Fibroblast of peridontal ligament (primary cell): Measurements from ENCODE around the gene MYO5C.

Experiments used
- DNase-seq: peaks from one replicate; pipeline ENCODE4 v3.0.0-alpha.2; 2010; ENCODE audit errors: extremely low read depth

The MYO5C gene, protein sequence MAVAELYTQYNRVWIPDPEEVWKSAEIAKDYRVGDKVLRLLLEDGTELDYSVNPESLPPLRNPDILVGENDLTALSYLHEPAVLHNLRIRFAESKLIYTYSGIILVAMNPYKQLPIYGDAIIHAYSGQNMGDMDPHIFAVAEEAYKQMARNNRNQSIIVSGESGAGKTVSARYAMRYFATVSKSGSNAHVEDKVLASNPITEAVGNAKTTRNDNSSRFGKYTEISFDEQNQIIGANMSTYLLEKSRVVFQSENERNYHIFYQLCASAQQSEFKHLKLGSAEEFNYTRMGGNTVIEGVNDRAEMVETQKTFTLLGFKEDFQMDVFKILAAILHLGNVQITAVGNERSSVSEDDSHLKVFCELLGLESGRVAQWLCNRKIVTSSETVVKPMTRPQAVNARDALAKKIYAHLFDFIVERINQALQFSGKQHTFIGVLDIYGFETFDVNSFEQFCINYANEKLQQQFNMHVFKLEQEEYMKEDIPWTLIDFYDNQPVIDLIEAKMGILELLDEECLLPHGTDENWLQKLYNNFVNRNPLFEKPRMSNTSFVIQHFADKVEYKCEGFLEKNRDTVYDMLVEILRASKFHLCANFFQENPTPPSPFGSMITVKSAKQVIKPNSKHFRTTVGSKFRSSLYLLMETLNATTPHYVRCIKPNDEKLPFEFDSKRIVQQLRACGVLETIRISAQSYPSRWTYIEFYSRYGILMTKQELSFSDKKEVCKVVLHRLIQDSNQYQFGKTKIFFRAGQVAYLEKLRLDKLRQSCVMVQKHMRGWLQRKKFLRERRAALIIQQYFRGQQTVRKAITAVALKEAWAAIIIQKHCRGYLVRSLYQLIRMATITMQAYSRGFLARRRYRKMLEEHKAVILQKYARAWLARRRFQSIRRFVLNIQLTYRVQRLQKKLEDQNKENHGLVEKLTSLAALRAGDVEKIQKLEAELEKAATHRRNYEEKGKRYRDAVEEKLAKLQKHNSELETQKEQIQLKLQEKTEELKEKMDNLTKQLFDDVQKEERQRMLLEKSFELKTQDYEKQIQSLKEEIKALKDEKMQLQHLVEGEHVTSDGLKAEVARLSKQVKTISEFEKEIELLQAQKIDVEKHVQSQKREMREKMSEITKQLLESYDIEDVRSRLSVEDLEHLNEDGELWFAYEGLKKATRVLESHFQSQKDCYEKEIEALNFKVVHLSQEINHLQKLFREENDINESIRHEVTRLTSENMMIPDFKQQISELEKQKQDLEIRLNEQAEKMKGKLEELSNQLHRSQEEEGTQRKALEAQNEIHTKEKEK (N-terminal part only)

DNA sequence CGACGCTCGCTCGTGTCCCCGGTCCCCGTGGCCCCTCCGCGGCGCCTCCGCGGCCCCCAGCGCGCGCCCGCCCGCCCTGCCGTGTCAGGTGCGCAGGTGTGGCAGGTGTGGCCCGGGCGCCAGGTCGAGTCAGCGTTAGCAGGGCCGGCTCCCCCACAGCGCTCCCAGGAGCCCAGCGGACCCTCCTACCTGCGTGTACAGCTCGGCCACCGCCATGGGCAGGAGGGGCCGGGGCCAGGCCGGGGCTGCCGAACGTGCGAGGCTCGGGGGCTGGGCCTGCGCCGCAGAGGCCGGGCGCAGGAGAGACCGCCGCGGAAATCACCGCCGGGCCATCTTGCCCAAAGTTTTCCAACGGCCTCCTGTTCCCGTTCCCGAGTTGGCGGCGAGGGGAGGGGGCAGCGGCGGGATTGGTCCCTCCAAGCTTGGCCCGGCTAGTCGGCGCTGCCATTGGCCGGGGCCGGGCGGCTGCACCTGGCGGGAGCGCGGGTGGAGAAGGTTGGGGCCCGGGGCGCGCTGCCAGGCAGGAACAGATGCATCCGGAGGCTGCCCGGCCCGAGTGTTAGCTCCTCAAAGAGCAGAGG lies at the start of gene MYO5C:
Gene MYO5C (minus strand): TSS at position 384 of the 581 bp plus-strand sequence. CDS start 168 bp downstream, at position 216.
- no peak for DNase-seq

DNA sequence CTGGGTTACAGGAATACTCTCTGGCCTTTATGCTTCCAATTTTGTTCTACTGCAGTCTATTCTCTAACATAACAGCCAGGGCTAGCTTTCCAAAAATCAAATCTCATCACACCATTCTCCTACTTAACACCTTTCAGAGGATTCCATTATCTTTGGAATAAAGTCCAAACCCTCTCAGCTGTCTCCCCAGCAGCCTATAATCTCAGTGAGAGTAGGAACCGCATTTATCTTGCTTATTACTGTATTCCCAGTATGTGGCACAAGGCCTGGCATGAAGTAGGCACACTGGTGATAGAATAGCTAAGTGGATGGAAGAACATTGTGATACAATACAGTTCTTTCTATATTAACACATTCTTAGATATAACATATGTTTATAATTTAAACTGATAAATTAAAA lies 49.0 kb upstream of the MYO5C start:
- no peak for DNase-seq

GRCh38 chr15:52343831-52344230 lies 48.2 kb upstream of the MYO5C start:
- peak; percentile 23 for DNase-seq

GRCh38 chr15:52340093-52340492 lies 44.5 kb upstream of the MYO5C start:
- DNase-seq, result no peak

GRCh38 chr15:52338891-52339290 lies 43.3 kb upstream of the MYO5C start:
- no peak for DNase-seq

- DNase-seq, result no peak
Observed at GRCh38 chr15:52338058-52338457, 42.5 kb upstream of the MYO5C start.

GRCh38 chr15:52337198-52337853 lies 41.7 kb upstream of the MYO5C start:
- DNase-seq, result peak; percentile 53

DNA sequence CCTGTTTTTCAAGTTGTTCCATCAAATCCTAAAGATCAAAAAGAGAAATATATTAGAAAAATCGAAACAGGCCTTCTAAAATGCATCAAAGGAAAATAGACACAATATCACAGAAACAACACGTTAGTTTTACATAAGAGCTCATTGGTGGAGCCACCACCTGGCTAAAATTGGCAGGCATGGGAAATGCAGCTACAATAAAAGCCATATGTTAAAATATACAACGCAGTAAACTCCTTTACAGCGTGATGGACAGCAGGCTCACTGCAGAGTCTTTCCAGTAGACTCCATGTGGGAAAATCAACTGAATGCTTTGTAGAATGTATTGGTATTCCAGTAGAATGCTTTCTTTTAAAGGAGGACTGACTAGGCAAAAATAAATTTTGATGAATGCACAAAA lies 40.9 kb upstream of the MYO5C start:
- no peak for DNase-seq

- no peak for DNase-seq
Observed at GRCh38 chr15:52334491-52335160, 39.0 kb upstream of the MYO5C start.

DNA sequence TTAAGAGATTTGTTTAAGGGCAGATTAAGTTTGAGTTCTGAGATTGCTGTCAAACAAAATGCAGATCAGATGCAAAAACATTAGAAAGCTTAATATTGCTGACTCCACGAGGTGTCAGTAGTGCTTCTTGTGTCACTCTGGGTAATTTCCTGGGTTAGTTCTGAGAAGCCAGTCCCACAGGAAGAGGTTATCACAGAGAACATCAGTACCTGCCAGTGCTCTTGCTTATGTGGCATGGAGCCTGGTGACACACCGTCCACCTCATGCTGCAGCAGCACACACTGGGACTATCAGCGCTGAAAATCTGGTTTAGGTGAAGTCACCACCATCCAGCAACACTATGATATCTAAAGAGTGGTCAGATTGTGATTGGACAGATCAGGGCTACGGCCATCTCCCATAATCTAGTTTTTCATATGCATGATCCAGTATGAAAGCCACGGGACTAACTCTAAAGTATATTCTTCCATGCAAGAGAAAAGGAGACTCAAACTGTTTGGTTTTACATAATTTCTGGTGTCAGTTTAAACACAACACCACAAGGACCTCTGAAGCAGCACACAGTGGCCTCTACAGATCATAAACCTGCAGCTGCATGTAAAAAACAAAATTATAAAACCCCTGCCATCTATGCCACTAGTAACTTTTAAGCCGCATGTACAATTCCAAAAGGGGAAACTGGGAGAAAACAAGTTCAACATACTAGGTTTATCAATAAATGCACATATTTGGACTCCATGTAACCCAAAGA lies 36.1 kb upstream of the MYO5C start:
- DNase-seq, result peak; percentile 70

DNA sequence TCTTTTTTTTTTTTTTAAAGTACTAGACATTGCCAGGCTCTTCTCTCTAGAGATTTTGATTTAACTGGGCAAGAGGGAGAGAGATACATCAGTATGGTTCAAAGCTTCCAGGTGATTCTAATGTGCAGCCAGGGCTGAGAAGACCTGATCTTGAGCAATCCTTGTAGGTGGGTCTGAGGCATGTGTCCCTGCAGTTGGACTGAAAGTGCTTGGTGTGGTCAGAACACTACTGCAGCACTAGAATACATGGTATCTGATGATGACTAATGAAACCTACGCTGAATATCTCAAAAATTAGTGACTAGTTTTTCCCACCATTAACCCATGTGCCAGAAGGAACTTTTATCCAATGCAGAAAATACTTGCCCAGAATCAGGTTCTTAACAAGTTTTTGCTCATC lies 34.4 kb upstream of the MYO5C start:
- no peak for DNase-seq

DNA sequence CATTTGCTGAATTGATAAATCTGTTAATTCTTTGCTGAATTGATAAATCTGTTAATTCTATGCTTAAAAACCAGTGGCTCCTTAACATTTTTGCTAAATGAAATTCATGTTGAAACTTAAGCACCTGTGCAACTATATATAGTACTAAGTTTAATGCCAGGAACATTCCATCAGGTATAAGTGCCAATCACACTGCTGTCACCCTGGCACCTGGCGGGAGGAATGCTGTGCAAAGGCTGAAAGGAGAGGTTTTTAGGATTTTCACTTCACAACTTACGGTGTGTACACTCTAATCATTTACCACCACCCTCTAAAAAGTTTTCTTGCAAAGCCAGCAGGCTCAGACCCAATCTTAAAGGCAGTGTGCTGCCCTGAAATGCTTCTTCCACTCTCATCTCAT lies 33.5 kb upstream of the MYO5C start:
- no peak for DNase-seq

- DNase-seq, result no peak
Observed at GRCh38 chr15:52328680-52329079, 33.1 kb upstream of the MYO5C start.

GRCh38 chr15:52326756-52327155 lies 31.2 kb upstream of the MYO5C start:
- DNase-seq, result peak; percentile 71

DNA sequence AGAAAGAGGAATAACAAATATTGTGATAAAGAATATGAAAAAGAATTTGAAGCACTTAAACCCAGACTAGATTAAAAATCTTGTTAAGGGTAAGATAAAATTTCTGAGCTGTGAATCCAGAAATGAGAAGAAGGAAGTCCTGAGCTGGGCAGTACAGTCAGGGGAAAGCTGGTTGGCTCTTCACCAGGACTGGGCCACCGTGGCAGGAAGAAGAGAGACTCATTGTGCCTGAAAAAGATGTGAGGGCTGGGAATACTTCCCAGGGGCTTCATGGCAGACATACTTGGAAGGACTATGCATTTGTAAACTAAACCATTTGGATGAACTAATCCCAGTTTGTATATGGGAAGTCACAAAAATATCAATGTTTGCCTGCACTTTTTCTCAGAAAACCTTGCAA lies 28.5 kb upstream of the MYO5C start:
- DNase-seq, result peak; percentile 13

- DNase-seq, result no peak
Observed at GRCh38 chr15:52318729-52319500, 23.3 kb upstream of the MYO5C start.

DNA sequence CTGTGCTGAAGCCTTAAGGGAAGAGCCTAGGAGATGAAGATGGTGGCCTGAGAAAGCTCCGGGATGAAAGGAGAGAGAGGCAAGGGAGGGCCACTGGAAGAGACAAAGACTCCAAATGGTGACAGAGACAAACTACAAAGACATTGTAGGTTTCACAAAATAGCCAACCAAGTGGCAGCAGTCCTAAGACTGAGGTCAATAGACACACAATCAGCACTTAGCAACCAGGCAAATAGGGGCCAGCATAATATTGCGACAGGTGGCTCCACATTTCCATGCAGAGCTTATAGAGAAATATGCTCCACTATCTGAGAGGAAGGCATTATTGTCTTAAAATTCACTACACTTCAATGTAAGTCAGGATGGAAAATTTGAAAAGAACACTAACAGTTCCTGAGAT lies 22.1 kb upstream of the MYO5C start:
- no peak for DNase-seq

- DNase-seq, result no peak
Observed at GRCh38 chr15:52317022-52317421, 21.4 kb upstream of the MYO5C start.

DNA sequence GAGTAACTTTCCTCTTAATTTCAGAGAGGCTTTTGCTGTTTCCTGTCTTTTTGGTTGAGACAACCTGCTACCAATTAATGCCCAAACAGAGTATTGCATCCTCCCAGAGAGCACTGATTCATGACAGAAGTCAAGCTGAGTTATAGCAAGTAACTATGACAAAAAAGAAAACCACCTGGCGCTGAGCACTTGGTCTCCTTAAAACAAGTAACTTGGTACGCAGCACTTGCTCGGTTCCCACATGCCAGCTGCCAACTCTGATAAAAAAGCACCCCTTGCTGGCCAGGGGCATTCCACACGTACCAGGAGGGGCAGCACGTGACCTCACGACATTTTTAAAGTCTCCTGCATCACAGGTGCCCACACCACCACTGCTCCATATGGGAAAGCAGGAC lies 13.5 kb upstream of the MYO5C start:
- no peak for DNase-seq
